NCI-H2171 treated with DMSO at 0.1 percent for 48 hours (cell line): ENCODE measurements around the gene HMCN1.

Source experiments
- DNase-seq: peaks from one replicate; lab custom pipeline; 2025; lab: John Stamatoyannopoulos, UW

The HMCN1 gene

DNA sequence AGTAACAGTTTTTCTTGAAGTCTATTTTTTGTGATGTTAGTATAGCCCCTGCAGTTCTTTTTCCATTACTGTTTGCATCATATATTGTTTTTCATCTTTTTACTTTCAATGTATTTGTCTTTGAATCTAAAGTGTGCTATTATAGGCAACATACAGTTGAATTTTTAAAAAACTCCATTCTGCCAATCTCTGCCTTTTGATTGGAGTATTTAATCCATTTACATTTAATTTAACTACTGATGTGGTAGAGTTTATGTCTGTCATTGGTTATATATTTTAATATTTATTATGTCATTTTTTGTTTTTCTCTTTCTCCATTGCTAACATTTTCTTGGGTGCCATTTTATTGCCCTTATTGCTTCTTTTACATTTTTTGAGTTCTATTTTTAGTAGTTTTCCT is 296.3 kb downstream of the HMCN1 start:
- no peak for DNase-seq

DNA sequence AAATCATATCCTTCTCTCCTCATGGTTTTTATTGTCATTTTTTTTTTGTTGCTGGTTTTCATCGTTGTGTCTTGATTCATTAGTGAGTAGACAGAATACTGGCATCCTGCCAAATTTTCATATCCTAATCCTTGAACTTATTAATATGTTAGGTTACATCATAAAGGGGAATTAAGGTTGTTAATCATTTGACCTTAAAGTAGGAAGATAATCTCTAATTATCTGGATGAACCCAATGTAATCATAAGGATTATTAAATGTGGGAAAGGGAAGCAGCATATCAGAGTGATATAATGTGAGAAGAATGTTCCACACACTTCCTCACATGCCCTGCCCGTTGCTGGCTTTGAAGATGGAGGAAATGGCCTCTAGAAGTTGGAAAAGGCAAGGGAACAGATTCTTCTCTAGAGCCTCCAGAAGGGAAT is 299.7 kb downstream of the HMCN1 start:
- no peak for DNase-seq

DNA sequence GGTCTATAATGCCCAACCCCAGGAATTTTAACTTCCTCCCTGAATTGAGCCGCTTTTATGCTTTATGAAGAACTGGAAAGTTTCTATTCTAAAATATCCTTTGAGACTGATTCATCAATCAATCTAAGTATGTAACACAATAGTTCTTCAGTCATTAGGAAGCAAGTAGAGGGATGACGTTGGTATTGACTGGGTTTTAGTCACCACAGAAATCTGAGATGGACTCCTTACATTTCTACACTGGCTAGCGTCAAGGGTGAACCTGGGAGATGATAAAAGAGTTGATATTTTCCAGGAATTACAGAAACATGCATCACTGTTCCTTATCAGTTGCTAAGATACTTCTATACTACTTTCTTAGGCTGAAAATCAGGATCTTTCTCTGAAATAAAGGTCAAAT is 308.0 kb downstream of the HMCN1 start:
- DNase-seq, result no peak

DNA sequence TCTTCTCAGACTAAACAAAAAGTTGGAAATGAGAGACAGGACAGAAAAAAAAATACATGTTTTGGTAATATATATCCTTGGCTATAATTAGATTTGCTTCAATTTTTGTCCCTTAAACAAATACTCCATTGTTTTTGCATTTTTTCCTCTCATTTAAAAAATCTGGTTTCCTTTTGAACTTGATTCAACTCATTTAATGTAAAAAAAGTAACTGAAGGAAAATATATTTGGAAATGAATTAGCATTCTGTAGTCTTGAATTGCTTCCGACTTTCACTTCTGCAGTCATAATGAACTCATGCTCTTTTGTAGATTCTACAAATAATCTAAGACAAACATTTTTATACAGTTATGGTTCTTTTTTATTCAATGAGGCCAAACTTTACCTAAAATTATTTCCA is 309.1 kb downstream of the HMCN1 start:
- no peak for DNase-seq

DNA sequence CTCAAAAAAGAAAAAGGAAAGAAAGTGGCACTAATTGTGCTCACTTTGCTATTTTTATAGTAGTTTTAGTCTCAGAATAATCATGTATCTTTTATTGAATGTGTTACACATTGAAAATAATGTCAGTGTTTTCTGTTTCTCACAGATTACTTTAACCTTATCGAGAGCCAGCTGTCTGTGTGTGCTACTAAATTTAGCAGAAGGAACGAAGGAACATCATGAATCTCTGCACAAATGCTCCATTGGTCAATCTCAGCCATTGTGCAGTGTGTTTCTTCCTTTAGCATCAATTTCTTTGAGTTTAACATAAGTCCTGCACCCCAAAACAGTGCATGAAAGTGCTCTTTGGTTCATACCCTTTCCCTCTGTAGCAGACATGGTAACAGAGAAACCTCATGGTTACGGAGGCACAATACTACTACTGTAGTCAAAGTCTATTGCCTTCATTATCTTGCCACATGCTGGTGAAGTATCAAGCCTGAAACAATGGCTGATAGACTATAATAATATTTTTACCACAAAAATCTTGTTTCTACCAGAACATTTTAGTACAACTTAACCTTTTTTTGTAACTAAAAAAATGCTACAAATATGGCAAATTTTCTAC is 310.0 kb downstream of the HMCN1 start:
- no peak for DNase-seq

DNA sequence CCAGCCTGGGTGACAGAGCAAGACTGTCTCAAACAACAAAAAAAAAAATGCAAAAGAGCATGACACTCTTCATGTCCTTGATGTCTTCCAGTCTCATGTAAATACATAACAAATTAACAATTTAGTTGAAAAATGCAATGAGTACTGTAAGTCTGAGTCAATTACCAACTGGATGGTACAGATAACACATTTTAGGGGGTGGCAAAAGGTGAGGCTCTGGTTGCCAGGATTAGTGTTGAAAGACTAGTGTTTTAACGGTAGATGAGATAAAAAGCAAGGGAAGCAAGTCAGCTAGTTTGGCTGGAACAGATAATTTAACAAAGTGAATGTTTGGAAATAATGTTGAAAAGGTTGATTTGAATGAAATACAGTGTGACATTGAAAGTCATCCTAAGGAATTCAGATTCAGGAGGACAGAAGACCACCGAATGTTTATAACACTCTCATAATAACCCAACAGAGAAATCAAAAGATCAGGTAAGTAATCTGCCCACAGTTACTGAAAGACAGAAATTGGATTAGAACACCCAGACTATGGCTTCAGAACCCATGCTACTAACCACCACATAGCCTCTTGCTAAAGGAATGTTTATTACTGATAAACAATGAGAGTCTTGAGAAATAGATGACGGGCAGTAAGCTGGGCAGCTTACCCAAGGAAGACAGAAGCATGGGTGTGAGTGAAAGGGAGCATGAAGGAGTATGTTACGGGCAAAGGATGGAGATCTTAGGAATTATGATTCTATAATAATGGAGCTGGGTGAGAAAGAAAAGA is 312.4 kb downstream of the HMCN1 start:
- DNase-seq, result no peak

DNA sequence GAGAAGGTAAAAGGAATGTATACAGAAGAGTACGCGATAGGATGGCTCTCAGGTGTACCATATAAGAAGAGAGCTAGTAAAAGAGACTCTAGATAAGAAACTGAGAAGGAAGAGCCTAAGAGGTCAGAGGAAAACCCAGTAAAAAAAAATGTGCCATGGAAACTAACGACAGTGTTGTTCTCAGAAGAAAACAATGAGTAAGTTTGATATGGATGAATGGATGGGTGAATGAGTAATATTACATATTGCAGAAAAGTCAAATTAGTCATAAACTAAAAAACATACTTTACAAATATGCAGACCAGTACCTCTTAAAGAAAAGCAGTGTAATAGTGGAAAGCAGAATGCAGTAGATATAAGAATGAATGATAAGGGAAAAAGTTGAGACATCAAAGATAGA is 316.2 kb downstream of the HMCN1 start:
- DNase-seq, result no peak

DNA sequence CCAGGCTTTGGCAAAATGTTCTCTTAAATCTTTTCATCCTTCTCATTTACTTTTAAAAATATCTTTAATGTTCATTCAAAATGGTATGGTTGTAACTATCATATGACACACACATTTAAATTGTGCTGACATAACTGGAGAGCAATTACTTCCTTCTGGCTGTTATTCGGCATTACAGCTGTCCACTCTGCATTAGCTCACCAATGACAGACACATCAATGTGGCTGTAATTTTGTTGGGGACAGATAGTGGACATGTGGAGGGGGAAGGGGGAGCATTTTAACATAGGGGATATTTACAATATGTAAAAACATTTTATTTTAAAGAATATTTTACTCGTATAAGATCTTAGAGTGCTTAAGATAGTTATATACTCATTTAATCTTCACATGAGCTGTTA is 319.8 kb downstream of the HMCN1 start:
- DNase-seq, result no peak

DNA sequence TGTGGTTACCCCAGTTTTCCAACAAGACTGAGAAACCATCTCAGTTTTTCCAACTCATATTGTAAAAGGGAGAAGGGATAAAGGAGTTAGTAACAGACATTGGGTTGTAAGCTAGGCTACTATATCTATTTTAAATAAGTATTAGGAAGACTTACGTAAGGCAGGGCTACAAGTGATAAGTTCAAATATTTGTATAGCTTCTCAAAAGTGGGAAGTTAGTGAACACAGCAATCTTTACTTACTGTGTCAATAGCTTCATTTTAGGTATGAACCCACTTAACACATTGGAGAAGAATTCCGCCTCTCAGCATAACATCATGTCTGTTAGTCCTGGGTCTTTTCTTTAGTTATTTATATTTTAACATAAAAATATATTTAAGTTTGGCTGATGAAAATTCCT is 320.7 kb downstream of the HMCN1 start:
- DNase-seq, result no peak

DNA sequence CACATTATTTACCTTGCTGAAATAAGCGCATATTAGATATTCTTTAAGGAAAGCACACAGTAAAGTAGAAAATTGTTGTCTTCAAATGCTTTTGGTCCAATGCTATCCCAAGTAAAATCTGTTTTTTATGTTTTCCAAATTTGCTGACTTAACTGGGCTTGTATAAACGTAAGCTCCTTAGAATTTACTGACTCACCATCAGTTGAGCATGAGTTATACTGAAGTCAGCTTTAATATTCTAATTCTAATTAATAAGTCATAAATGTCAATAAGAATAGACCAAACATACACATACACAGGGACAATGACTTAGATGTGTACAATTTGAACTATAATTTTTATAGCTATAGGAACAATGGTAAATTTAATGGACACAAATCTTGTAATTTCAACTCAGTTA is 321.7 kb downstream of the HMCN1 start:
- DNase-seq, result no peak

DNA sequence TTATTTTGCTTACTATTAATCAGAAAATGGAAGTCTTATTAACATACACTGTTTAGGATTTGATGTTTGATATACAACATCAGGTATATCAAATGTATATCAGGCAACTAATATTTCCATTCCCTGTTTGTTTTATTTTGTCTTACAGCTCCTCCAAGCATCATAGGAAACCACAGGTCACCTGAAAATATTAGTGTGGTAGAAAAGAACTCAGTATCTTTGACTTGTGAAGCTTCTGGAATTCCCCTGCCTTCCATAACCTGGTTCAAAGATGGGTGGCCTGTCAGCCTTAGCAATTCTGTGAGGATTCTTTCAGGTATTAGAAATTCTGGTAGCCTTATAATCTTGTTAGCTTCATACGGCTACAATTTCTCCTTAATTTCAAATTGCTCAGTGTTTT is 322.9 kb downstream of the HMCN1 start:
- no peak for DNase-seq

DNA sequence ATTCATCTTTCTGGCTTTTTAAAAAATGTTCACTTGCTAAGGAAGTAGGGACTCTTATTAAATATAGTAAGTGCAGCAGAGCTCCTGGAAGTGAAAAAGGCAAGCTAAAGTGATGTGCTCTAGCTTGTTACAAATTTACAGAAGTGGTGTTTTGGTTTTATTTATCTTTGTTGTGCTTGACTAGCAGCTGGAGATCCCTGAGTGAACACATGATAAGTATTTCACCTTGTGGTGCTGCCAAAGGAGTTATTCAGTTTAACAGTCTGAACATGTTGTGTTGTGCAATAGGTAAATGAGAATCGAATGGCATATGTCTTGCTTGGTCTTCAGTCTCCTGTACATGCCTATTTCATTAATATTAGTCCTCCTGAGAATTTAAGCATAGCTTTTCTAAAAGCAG is 325.1 kb downstream of the HMCN1 start:
- peak; percentile 95 for DNase-seq

DNA sequence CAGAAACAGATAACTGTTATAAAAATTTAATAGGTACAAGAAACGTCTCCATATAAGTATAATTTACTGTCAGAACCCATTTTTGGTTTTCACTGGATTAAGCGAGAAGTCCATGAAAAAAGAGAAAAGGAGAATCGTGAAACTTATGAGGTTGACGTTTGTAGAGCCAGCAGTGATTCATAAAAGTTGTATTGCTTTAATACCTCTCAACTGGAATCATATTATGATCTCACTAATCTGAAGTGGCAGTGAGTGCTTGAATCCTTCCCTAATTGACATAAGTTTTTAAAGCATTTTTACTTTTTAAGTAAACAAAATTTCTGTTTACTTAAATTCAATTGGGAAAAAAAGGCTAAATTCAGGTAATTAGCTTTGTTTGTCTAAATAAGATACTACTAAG is 325.6 kb downstream of the HMCN1 start:
- no peak for DNase-seq

DNA sequence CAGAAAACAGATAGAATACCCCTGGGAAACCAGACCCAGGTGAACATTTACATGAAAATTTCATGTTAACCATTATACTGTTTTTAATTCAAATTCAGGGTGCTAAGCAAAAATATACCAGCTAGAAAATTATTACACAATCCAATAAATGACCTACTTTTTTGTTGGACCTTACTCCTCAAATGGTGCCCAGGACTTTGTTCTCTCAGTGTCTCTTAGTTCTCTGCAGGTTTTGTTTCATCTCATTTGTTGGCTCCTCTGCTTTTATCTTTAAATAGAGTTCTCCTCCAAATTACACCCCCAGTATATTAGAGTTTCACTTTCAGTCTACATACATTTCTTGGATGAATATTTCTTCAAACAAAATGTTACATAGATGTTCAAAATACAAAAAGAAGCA is 326.0 kb downstream of the HMCN1 start:
- DNase-seq, result no peak

DNA sequence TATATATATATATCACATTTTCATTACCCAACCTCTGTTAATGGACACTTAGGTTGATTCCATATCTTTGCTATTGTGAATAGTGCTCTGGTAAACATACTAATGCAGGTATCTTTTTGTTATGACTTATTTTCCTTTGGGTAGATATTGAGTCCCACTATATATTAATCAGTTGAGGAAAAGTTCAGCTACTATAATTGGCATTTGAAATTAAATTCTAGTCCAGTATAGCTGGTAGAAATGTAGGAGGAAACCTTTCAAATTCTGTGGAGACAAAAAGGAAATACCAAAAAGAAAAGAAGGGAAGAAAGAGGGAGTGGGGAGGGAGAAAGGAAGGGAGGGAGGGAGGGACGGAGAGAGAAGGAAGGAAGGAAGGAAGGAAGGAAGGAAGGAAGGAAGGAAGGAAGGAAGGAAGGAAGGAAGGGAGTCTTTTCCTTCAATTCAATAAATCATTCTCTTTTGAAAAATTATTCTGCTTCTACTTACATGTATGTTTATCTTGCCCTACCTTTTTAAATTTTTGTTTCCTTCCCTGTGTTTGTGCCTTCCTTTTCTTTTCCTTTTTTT is 329.0 kb downstream of the HMCN1 start:
- no peak for DNase-seq

DNA sequence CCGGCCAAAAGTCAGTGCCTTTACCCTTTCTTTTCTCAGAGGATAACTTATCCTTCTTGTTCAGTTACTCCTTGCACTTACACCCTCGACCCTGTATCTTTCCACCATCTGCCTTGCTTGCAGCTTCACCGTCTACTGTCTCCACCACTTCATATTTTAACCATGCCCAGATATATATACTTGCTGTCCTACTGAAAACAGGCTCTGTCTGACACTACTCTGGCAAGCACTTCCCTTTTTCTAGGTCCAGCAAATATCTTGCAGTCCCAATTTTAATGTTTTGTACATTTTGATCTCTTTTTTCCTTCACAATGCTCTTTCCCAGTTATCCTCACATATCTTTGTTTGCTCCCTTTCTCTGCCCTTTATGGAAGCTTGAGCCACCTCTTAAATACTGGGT is 332.2 kb downstream of the HMCN1 start:
- DNase-seq, result no peak

DNA sequence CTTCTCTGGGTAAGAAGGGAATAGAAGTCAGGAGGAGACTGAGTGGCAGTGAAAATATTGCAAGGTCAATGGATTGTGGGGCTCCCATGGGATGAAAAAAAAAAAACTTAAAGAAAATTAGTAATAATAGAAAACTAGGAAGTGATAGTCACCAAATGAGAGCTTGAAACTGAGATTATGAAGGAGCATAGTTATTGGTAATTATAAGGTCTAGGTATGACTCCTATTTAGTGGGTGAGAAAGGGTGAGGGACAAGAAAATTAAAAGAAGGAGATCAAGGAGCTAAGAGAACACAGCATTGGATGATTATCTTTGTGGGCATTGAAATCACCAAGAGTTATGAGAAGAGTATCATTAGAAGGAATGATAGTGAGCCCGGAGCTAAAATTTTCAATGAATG is 339.5 kb downstream of the HMCN1 start:
- DNase-seq, result no peak

DNA sequence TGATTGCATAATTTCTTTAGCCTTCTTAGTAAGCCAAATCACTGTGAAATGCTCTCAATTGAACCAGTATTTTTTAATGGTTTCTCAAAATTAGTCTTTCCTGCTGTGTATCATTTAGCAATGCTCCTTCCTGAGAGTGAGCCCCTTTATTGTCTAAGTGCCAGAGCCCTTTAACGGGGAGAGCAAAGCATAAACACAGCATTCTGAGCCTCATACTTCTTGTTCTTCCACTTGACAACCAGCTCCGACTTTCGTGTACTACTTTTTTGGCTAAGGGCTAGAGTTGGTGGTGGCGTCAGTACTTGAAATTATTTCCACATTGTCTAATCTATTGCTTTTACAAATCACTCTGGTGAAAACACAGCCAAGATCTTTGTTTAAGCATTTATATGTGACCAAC is 341.8 kb downstream of the HMCN1 start:
- DNase-seq, result no peak

DNA sequence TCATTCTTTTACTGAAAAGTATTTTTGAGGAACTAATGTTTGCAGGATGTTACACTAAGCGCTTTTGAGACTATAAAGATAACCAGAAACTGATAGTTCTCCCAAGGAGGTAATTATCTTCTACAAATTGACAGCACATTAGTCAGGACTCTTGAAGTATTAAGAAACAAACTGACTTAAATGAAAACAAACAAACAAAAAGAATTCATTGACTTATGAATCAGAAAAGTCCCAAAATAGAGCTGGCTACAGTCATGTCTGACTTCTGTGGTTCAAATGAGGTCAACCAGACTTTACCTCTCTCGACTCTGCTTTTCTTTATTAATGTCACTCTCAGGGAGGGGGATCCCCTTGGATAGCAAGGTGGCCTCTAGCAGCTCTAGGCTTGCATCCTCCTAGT is 344.1 kb downstream of the HMCN1 start:
- no peak for DNase-seq

DNA sequence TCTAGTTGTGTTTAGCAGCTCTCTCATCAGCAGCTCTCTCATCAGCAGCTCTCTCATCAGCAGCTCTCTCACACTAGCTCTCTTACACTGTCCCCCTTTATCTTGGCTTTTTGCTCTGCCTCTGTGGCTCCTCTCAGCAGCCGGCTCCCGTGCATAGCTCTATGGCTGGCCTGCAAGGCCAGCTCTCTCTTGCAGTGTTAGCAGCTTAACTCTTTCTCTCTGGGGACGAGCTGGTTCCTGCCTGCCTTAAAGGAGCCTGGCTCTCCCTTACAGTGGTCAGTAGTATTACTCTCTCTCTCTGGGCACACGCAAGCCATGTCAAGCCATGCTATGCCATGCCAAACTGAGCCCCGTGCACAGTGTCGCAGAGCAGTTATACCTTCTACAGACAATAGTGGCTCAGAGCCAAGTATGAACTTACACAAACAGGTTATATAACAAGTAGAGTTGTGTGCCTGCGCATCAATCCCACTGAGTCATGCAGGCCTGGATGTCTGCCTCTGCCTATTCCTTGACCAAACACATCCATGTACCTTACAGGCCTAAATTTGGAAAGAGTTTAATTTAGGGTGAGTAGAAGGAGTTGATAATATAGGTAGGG is 345.0 kb downstream of the HMCN1 start:
- no peak for DNase-seq

DNA sequence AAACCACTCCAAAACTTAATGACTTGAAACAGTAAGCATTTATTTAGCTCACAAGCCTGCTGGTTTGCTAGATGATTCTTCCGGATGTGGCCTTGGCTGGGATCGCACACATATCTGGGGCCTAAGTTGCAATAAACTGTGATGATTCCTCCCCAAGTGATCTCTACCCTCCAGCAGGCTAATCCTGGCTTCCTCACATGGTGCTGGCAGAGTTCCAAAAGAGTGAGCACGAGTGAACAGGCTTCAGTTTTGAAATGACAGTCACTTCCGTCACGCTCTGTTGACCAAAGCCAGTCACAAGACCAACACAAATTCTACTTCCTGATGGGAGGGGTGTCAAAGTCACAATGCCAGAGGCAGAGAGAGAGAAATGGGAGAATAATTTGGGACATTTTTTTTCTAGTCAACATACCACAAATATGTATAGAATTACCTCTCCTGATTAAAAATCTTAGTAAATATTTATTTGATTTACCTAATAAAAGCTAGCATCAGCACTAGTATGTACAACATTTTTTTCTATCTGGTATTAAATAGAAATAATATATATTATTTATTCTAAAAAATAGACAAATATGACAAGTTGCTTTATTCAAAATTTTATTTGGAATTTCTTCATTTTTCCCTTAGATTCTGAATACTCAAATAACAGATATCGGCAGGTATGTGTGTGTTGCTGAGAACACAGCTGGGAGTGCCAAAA is 348.2 kb downstream of the HMCN1 start:
- peak; percentile 99 for DNase-seq

DNA sequence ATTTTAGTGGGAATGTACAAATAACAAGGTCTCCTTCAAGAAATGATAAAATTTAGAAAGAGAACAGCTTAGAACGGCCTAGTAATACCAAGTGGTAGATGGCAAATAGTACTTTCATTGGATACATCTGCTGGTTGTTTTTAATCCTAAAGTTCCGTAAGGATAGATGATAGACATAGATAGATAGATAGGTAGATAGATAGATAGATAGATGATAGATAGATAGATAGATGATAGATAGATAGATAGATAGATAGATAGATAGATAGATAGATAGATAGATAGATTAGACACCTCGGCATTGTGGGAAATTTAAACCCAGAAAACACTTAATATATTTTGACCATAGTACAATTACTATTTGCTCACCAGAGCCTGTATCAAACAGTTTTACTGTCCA is 352.4 kb downstream of the HMCN1 start:
- no peak for DNase-seq

DNA sequence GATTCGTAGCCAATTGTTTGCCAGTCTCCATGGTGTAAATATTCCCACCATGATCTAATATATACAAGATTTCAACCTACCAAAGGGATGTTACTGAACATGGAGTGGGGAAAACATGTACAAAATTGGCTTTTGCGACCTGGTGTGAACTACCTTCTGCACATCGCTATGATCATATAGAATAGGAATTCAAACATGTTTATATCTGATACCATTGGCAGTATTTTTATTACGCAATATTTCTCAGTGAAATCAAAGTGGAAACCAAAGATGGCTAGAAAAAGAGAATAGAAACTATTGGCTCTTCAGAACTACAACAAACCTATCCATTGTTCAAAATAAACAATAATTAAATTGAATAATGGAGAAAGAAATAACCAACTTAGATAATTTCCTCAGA is 355.7 kb downstream of the HMCN1 start:
- no peak for DNase-seq
